Kidney epithelial cell (primary cell): Measurements from ENCODE around the gene RPLP2. TPM values are rescaled to one million over a fixed set of nuclear protein-coding genes. Genes with fewer than 3 reads are reported as not detected.

ENCODE experiments used
- DNase-seq: peaks from one replicate; pipeline ENCODE4 v3.0.0-alpha.2; 2010; ENCODE audit warnings: low read depth
- H3K27me3 ChIP-seq: 2 replicates; pipeline ENCODE4 v1.6.0; 2011; ENCODE audit warnings: low read length; ENCODE audit not compliant: control insufficient read depth, insufficient read depth
- H3K36me3 ChIP-seq: 2 replicates; pipeline ENCODE4 v1.5.1; 2011; ENCODE audit warnings: low read length; ENCODE audit not compliant: control insufficient read depth, insufficient read depth
- H3K4me3 ChIP-seq: 2 replicates; pipeline ENCODE4 v1.5.1; 2011; ENCODE audit warnings: low read depth, mild to moderate bottlenecking, control low read depth, low read length
- CTCF ChIP-seq: IDR thresholded peaks from 2 replicates; pipeline ENCODE4 v1.5.1; 2011; ENCODE audit warnings: mild to moderate bottlenecking, moderate library complexity, low read length, control low read depth, inconsistent platforms; ENCODE audit not compliant: insufficient read depth, poor library complexity, severe bottlenecking
- total RNA-seq: library from RNA; depleted of rRNA; stranded (reverse); fragments of >200 nt; gene quantifications from 2 replicates; pipeline ENCODE4 v1.2.3, GENCODE V29; 2015

RPLP2 gene
- total RNA-seq, 1 donor from 2014 or later = 708 TPM

GRCh38 chr11:813456-814096, 3.8 kb downstream of the RPLP2 start:
- no peaks in the 10 kb centered on the region for H3K27me3 ChIP-seq
- H3K36me3 ChIP-seq = peaks cover 8% of the 10 kb centered on the region
- no peak overlapping the region for H3K4me3 ChIP-seq
- no peak for DNase-seq
- no peak for TF ChIP-seq CTCF

GRCh38 chr11:815675-816432, 6.1 kb downstream of the RPLP2 start:
- Histone ChIP-seq H3K36me3 (peaks cover 8% of the 10 kb centered on the region), H3K4me3 (no peak overlapping the region), H3K27me3 (no peaks in the 10 kb centered on the region)
- no peak for TF ChIP-seq CTCF
- no peak for DNase-seq

GRCh38 chr11:816433-816779, 6.6 kb downstream of the RPLP2 start:
- no peak overlapping the region for H3K4me3 ChIP-seq
- H3K27me3 ChIP-seq = no peaks in the 10 kb centered on the region
- no peak for DNase-seq
- peaks cover 8% of the 10 kb centered on the region for H3K36me3 ChIP-seq
- no peak for TF ChIP-seq CTCF

GRCh38 chr11:818396-819128, 8.8 kb downstream of the RPLP2 start, which contains the start of gene PNPLA2:
TSS of gene PNPLA2 (plus strand) at chr11:818914. CDS start at chr11:819719, 805 bp downstream.
- Histone ChIP-seq H3K4me3 (peak within 1 kb of the TSS; percentile 85), H3K27me3 (no peaks in the 10 kb centered on the region), H3K36me3 (peaks cover 3% of the 10 kb centered on the region)
- TF ChIP-seq CTCF = no peak
- DNase-seq = no peak

- no peak for TF ChIP-seq CTCF
- DNase-seq = no peak
- Histone ChIP-seq H3K36me3 (peaks cover 3% of the 10 kb centered on the region), H3K27me3 (no peaks in the 10 kb centered on the region), H3K4me3 (peak overlapping the region; percentile 85)
Observed at GRCh38 chr11:819129-819931, 9.6 kb downstream of the RPLP2 start.
